Endothelial cell of umbilical vein (primary cell): ENCODE measurements around the gene KCNIP1. TPM values are rescaled to one million over a fixed set of nuclear protein-coding genes. Genes with fewer than 3 reads are reported as not detected.

Source experiments
- BruUV-seq: library from RNA; stranded (reverse); fragments of 400-500 nt; replicated peaks from 2 replicates; lab custom pipeline; 2021; lab: Mats Ljungman, UMichigan
- CTCF ChIA-PET: fragments of 300-600, 350-600 bp; sonication (Branson Sonifier 250); formaldehyde crosslinking; loops from one replicate; lab custom pipeline; 2021; ENCODE audit warnings: antibody characterized with exemption, inconsistent platforms; lab: Charles Lee
- POLR2A ChIA-PET: fragments of 300-600, 350-600 bp; sonication (Branson Sonifier 250); formaldehyde crosslinking; loops from one replicate; lab custom pipeline; 2021; ENCODE audit warnings: antibody characterized with exemption, inconsistent platforms; lab: Charles Lee
- DNase-seq: peaks from one replicate; pipeline ENCODE4 v3.0.0-alpha.2; 2011; ENCODE audit warnings: low read depth, low spot score
- FAIRE-seq: peaks from 2 replicates; lab custom pipeline; 2011; peaks lifted over from hg19 to GRCh38; lab: Jason Lieb, UNC
- H2AFZ ChIP-seq: 2 replicates; pipeline ENCODE4 v1.6.0; 2012; ENCODE audit warnings: low read depth, low read length, control low read depth, inconsistent platforms
- H3K27ac ChIP-seq: 2 replicates; pipeline ENCODE4 v1.5.1; 2011; ENCODE audit warnings: low read depth, mild to moderate bottlenecking, control low read depth, low read length, moderate library complexity; ENCODE audit not compliant: insufficient read depth
- H3K27me3 ChIP-seq, 2 experiments: 2 replicates each; pipeline versions ENCODE4 v1.6.0 to v1.6.1; 2011; ENCODE audit warnings: low read length in 2 of 2, mixed read lengths in 1 of 2; ENCODE audit not compliant: control insufficient read depth in 2 of 2, insufficient read depth in 2 of 2
- H3K36me3 ChIP-seq, 2 experiments: 2 replicates in 1 of 2; 3 replicates in 1 of 2; pipeline ENCODE4 v1.5.1; 2011; ENCODE audit warnings: low read length in 2 of 2, mild to moderate bottlenecking in 1 of 2, moderate library complexity in 1 of 2; ENCODE audit not compliant: control insufficient read depth in 2 of 2, insufficient read depth in 2 of 2; ENCODE audit errors: extremely low read depth in 1 of 2
- H3K4me1 ChIP-seq: 3 replicates; pipeline ENCODE4 v1.5.1; 2011; ENCODE audit warnings: mild to moderate bottlenecking, low read length; ENCODE audit not compliant: control insufficient read depth, insufficient read depth; ENCODE audit errors: extremely low read depth
- H3K4me2 ChIP-seq: 2 replicates; pipeline ENCODE4 v1.6.1; 2011; ENCODE audit warnings: low read length, control low read depth, mixed read lengths; ENCODE audit not compliant: insufficient read depth
- H3K4me3 ChIP-seq, 3 experiments: fragments of 200-600 bp in 1 of 3; sonication (generic), shearing (Covaris generic) in 1 of 3; replicated peaks in 1 of 3; 2 replicates each; pipeline ENCODE4 v1.5.1; 2011 to 2016; ENCODE audit warnings: control low read depth in 3 of 3, low read length in 3 of 3, mild to moderate bottlenecking in 2 of 3, inconsistent platforms in 1 of 3, low read depth in 1 of 3, moderate library complexity in 1 of 3; ENCODE audit not compliant: insufficient read depth in 1 of 3
- H3K79me2 ChIP-seq: 2 replicates; pipeline ENCODE4 v1.6.0; 2012; ENCODE audit warnings: low read length, inconsistent platforms; ENCODE audit not compliant: control insufficient read depth, insufficient read depth
- H3K9ac ChIP-seq: replicated peaks from 2 replicates; pipeline ENCODE3; 2011; ENCODE audit warnings: low read length, control low read depth; ENCODE audit not compliant: insufficient read depth; ENCODE audit errors: extremely low read depth
- H3K9me1 ChIP-seq: replicated peaks from 3 replicates; pipeline ENCODE4 v1.6.0; 2011; ENCODE audit warnings: mild to moderate bottlenecking, low read length; ENCODE audit not compliant: control insufficient read depth, insufficient read depth; ENCODE audit errors: extremely low read depth
- H3K9me3 ChIP-seq: replicated peaks from 2 replicates; pipeline ENCODE4 v1.5.1; 2012; ENCODE audit warnings: low read length, inconsistent platforms; ENCODE audit not compliant: control insufficient read depth, insufficient read depth
- H4K20me1 ChIP-seq: replicated peaks from 2 replicates; pipeline ENCODE3; 2011; ENCODE audit warnings: mild to moderate bottlenecking, low read length; ENCODE audit not compliant: control insufficient read depth, insufficient read depth; ENCODE audit errors: extremely low read depth
- EZH2 ChIP-seq: IDR thresholded peaks from 2 replicates; pipeline ENCODE4 v1.6.1; 2012; ENCODE audit warnings: borderline replicate concordance, low read depth, mild to moderate bottlenecking, moderate library complexity, low read length, inconsistent platforms; ENCODE audit not compliant: severe bottlenecking
- GATA2 ChIP-seq: IDR thresholded peaks from 2 replicates; pipeline ENCODE4 v1.7.0; 2011; ENCODE audit warnings: low read depth, mild to moderate bottlenecking, moderate library complexity, mixed read lengths, low read length; ENCODE audit not compliant: insufficient read length, insufficient read depth
- JUN ChIP-seq: IDR thresholded peaks from 2 replicates; pipeline ENCODE4 v1.6.1; 2011; ENCODE audit warnings: borderline replicate concordance, low read depth; ENCODE audit not compliant: insufficient read length, insufficient read depth
- MYC ChIP-seq: IDR thresholded peaks from one replicate; pipeline ENCODE4 v1.6.1; 2011; ENCODE audit warnings: mild to moderate bottlenecking, low read depth, low read length
- POLR2A ChIP-seq: IDR thresholded peaks from 2 replicates; pipeline ENCODE4 v1.6.1; 2012; ENCODE audit warnings: low read depth, mild to moderate bottlenecking, control low read depth, low read length
- POLR2AphosphoS5 ChIP-seq: IDR thresholded peaks from 2 replicates; pipeline ENCODE4 v1.6.1; 2012; ENCODE audit warnings: low read depth, mild to moderate bottlenecking, control low read depth, low read length, moderate library complexity; ENCODE audit not compliant: insufficient read depth
- dilution Hi-C: fragments of 300-500 bp; cut with MboI; formaldehyde crosslinking; loops from one replicate; pipeline ENCODE4 v1.15.0; 2019; ENCODE audit warnings: low sequenced_read_pairs; ENCODE audit not compliant: extremely low pct_ligation_motif_present
- intact Hi-C: fragments of 100-400 bp; cut with micrococcal nuclease; formaldehyde crosslinking; loops from one replicate; pipeline ENCODE4 v1.10.0; 2022
- polyA plus RNA-seq, 4 experiments: library from polyadenylated mRNA; depleted of rRNA in 3 of 4; stranded (reverse) in 3 of 4; unstranded in 1 of 4; fragments of >200 nt; gene quantifications; 2 replicates each; pipeline versions ENCODE4 v1.2.1 to v1.2.3, GENCODE V29; 2011 to 2012; ENCODE audit warnings: missing spikeins in 1 of 4
- total RNA-seq: library from RNA; stranded (reverse); gene quantifications from 2 replicates; pipeline ENCODE4 v1.2.3, GENCODE V29; 2021
- TF ChIP-seq, protein P1 (sequence below), 2 donors: IDR thresholded peaks; 1 replicate in 1 of 2; 2 replicates in 1 of 2; pipeline ENCODE4 v1.5.1; 2011; ENCODE audit warnings: low read length in 2 of 2, mild to moderate bottlenecking in 2 of 2, moderate library complexity in 2 of 2, control low read depth in 1 of 2, inconsistent platforms in 1 of 2, low read depth in 1 of 2; ENCODE audit not compliant: insufficient read depth in 1 of 2; ENCODE audit errors: extremely low read depth in 1 of 2
- TF ChIP-seq, protein P2 (sequence below): IDR thresholded peaks from 2 replicates; pipeline ENCODE4 v1.6.1; 2011; ENCODE audit not compliant: insufficient read depth, insufficient read length

KCNIP1 gene
- total and polyA plus RNA-seq, 2 donors (not counting 3 experiments of a cell fraction or from before 2014, with no cell fraction given): 0.15 TPM; not detected in 1

DNA sequence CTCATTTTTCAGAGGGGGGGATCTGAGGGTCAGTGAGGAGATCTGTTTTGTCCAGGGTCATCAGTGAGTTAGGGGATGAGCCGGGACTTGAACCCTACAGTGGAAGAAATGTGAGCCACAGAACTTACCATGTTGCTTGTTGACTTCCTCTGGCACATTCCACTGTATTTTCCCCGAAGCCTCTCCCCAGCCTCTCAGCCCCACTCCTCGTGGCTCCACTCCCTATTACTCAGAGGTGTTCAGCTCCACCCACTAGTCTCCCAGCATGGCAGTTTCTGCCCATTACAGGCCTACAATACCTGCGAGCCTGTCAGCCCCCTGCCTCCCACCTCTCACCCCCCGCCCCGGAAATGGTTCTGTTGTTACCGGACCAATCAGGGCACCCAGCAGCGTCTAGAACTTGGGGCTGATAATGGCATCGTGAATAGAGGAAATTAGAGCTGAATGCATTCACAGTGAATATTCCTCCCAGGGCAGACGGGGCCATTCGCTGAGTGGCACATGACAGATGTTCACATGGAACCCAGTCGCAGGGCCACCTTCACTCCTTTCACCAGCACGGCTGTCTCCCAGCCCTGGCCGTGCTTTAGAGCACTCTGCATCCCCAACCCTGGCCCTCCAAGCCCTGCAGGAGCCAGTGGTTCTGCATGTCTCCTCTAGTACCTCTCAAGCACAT, 81.6 kb downstream of the KCNIP1 start:
- BruUV-seq: no TSS peak
- POLR2A ChIA-PET: no interaction called here
- no peaks in the 10 kb centered on the region for H3K9me1 ChIP-seq

DNA sequence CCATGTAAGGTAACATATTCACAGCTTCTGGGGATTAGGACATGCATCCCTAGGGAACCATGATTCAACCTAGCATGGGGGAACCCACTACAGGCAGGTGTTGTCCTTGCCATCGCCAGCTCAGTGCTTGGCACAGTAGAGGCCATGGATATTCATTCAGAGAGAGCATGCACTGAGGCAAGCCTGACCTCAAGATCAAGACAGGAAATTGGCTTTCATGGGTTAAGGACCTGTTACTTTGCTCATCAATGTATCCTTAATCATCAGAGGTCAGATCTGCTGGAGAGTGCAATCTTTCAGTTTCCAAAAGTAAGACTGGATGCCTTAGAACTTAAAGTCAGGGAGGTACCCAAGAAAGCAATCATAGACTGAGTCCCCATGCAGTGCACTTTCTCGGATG, 84.0 kb downstream of the KCNIP1 start:
- ChIA-PET POLR2A (no interaction called here), CTCF (interaction anchor here (1.1 kb wide), 1 partner anchor 9 kb away, joined by 3 read pairs; no protein-coding TSS in a partner anchor)
- Histone ChIP-seq H3K9me1 (no peaks in the 10 kb centered on the region), H3K9me3 (no peaks in the 10 kb centered on the region), H2AFZ (no peak overlapping the region), H3K27me3 (no peaks in the 10 kb centered on the region), H3K9ac (no peak overlapping the region), H4K20me1 (no peaks in the 10 kb centered on the region), H3K79me2 (no peaks in the 10 kb centered on the region), H3K4me3 (no peak overlapping the region), H3K4me2 (no peak overlapping the region), H3K36me3 (no peaks in the 10 kb centered on the region), H3K4me1 (no peaks in the 10 kb centered on the region), H3K27ac (no peak overlapping the region)
- FAIRE-seq (no peak), DNase-seq (no peak)
- no TSS peak for BruUV-seq
- intact Hi-C loops (no loop called here), dilution Hi-C loops (no loop called here)
- TF ChIP-seq GATA2: no peak
- TF ChIP-seq EZH2: no peak
- no peak for TF ChIP-seq JUN
- TF ChIP-seq POLR2A: no peak
- TF ChIP-seq, protein P1, sequence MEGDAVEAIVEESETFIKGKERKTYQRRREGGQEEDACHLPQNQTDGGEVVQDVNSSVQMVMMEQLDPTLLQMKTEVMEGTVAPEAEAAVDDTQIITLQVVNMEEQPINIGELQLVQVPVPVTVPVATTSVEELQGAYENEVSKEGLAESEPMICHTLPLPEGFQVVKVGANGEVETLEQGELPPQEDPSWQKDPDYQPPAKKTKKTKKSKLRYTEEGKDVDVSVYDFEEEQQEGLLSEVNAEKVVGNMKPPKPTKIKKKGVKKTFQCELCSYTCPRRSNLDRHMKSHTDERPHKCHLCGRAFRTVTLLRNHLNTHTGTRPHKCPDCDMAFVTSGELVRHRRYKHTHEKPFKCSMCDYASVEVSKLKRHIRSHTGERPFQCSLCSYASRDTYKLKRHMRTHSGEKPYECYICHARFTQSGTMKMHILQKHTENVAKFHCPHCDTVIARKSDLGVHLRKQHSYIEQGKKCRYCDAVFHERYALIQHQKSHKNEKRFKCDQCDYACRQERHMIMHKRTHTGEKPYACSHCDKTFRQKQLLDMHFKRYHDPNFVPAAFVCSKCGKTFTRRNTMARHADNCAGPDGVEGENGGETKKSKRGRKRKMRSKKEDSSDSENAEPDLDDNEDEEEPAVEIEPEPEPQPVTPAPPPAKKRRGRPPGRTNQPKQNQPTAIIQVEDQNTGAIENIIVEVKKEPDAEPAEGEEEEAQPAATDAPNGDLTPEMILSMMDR (IDR thresholded peaks at IDR 0.05; ENCODE audit: extremely low read depth in 1 of 2, insufficient read depth in 1 of 2, low read depth in 1 of 2, low read length in 2 of 2): no peak

More for the DNA sequence above, 81.6 kb downstream of the KCNIP1 start:
- H3K9me3 ChIP-seq: no peaks in the 10 kb centered on the region
- no peaks in the 10 kb centered on the region for H3K27me3 ChIP-seq
- no peak overlapping the region for H2AFZ ChIP-seq
- H3K4me1 ChIP-seq: no peaks in the 10 kb centered on the region
- CTCF ChIA-PET: interaction anchor here (1.2 kb wide), 3 partner anchors 47 to 158 kb away, joined by 3 read pairs; no protein-coding TSS in a partner anchor
- H3K36me3 ChIP-seq: no peaks in the 10 kb centered on the region
- no peaks in the 10 kb centered on the region for H4K20me1 ChIP-seq
- DNase-seq: no peak
- intact Hi-C loops (no loop called here), dilution Hi-C loops (no loop called here)
- H3K27ac ChIP-seq: no peak overlapping the region
- H3K4me3 ChIP-seq: no peak overlapping the region
- no peak for TF ChIP-seq JUN
- TF ChIP-seq POLR2AphosphoS5: no peak
- TF ChIP-seq MYC: no peak
- no peak for TF ChIP-seq EZH2
- TF ChIP-seq, protein P2, sequence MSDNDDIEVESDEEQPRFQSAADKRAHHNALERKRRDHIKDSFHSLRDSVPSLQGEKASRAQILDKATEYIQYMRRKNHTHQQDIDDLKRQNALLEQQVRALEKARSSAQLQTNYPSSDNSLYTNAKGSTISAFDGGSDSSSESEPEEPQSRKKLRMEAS: no peak
- no peaks in the 10 kb centered on the region for H3K79me2 ChIP-seq
- H3K4me2 ChIP-seq: no peak overlapping the region
- H3K9ac ChIP-seq: no peak overlapping the region
- FAIRE-seq: no peak
